Gastroesophageal sphincter (tissue), 4 donors: ENCODE results near the gene KLK8. TPM values are rescaled to one million over a fixed set of nuclear protein-coding genes. Genes with fewer than 3 reads are reported as not detected.
"Not testable (repeated sequence)": the region's sequence is repeated elsewhere in the genome, so short reads cannot be mapped to it uniquely, and the experiment has no call there.

Experiments
- ATAC-seq: fragments of 150-250 bp; one replicate; pipeline ENCODE4 v1.9.1; 2016; ENCODE audit warnings: mild to moderate bottlenecking, moderate library complexity
- H3K27ac ChIP-seq, 4 donors: fragments of 200-600 bp; sonication (generic) in 3 of 4; 1 replicate in 3 of 4; 2 replicates in 1 of 4; pipeline ENCODE4 v1.5.1; 2016 to 2019
- H3K27me3 ChIP-seq: fragments of 200-600 bp; sonication (generic); one replicate; pipeline ENCODE4 v1.5.1; 2019
- H3K36me3 ChIP-seq, 2 donors: fragments of 200-600 bp; sonication (generic); one replicate each; pipeline ENCODE4 v1.5.1; 2019; ENCODE audit warnings: control low read depth in 1 of 2
- H3K4me1 ChIP-seq, 3 donors: fragments of 200-600 bp; sonication (generic); 1 replicate in 2 of 3; 2 replicates in 1 of 3; pipeline ENCODE4 v1.5.1; 2016 to 2019; ENCODE audit warnings: control low read depth in 2 of 3
- H3K4me3 ChIP-seq, 2 donors: fragments of 200-600 bp; sonication (generic); one replicate each; pipeline ENCODE4 v1.5.1; 2019; ENCODE audit warnings: mild to moderate bottlenecking in 1 of 2, moderate library complexity in 1 of 2
- H3K9me3 ChIP-seq, 3 donors: fragments of 200-600 bp; sonication (generic); one replicate each; pipeline ENCODE4 v1.5.1; 2017 to 2019; ENCODE audit warnings: control low read depth in 2 of 3
- CTCF ChIP-seq, 4 experiments: fragments of 200-600 bp in 2 of 4; fragments of 450-650 bp in 2 of 4; sonication (generic) in 1 of 4; IDR thresholded peaks; one replicate each; pipeline ENCODE4 v1.5.1; 2017 to 2019; ENCODE audit warnings: antibody characterized with exemption in 4 of 4, mild to moderate bottlenecking in 2 of 4, moderate library complexity in 2 of 4
- EP300 ChIP-seq: sonication (generic); formaldehyde crosslinking; IDR thresholded peaks from one replicate; pipeline ENCODE4 v1.6.1; 2017; ENCODE audit warnings: antibody characterized with exemption, mild to moderate bottlenecking
- POLR2A ChIP-seq, 2 donors: fragments of 450-650 bp; IDR thresholded peaks; one replicate each; pipeline ENCODE4 v1.6.1; 2017; ENCODE audit warnings: antibody characterized with exemption in 2 of 2, mild to moderate bottlenecking in 2 of 2, moderate library complexity in 1 of 2
- POLR2AphosphoS5 ChIP-seq: sonication (generic); formaldehyde crosslinking; IDR thresholded peaks from one replicate; pipeline ENCODE4 v1.6.1; 2017; ENCODE audit warnings: antibody characterized with exemption
- WGBS, 2 donors: methylation state at CpG; one replicate each; pipeline ENCODE4 v1.1.5; 2018; ENCODE audit warnings: low coverage in 1 of 2; 5-methylcytosine and 5-hydroxymethylcytosine counted together
- total RNA-seq, 4 donors: library from RNA; depleted of rRNA; stranded (reverse); fragments of >200 nt; gene quantifications; one replicate each; pipeline ENCODE4 v1.1.0, GENCODE V29; 2016

The KLK8 gene
- total RNA-seq, 4 donors from 2014 or later = 2.3 to 4.6 TPM; not detected in 2

- H3K4me1 ChIP-seq = no peaks in the 10 kb centered on the region
- H3K27ac ChIP-seq = no peak overlapping the region
- peaks cover 92% of the 10 kb centered on the region for H3K27me3 ChIP-seq
- no peak for ATAC-seq
- H3K9me3 ChIP-seq = no peaks in the 10 kb centered on the region
- 38% methylated on average over 1 of the region's 9 CpGs; no CpG with 5 or more reads in 1 of the 2 donors for WGBS, 2 donors
- H3K4me3 ChIP-seq = no peak overlapping the region
- TF ChIP-seq CTCF (IDR thresholded peaks at IDR 0.05) = no peak
- no peak for TF ChIP-seq EP300
- no peak for TF ChIP-seq POLR2AphosphoS5
- TF ChIP-seq POLR2A (IDR thresholded peaks at IDR 0.05) = no peak
- no peaks in the 10 kb centered on the region for H3K36me3 ChIP-seq
Measured at GRCh38 chr19:50974702-50975556, 26.5 kb downstream of the KLK8 start.

GRCh38 chr19:50972795-50973376 is 28.5 kb downstream of the KLK8 start:
- 58 to 87% methylated on average over 3 to 5 of the region's 9 CpGs for WGBS, 2 donors
- Histone ChIP-seq H3K4me3 (no peak overlapping the region), H3K36me3 (no peaks in the 10 kb centered on the region), H3K27me3 (peaks cover 92% of the 10 kb centered on the region), H3K4me1 (no peaks in the 10 kb centered on the region), H3K27ac (no peak overlapping the region), H3K9me3 (no peaks in the 10 kb centered on the region)
- ATAC-seq = no peak
- TF ChIP-seq CTCF (IDR thresholded peaks at IDR 0.05) = no peak
- no peak for TF ChIP-seq POLR2AphosphoS5
- TF ChIP-seq EP300 = no peak

DNA sequence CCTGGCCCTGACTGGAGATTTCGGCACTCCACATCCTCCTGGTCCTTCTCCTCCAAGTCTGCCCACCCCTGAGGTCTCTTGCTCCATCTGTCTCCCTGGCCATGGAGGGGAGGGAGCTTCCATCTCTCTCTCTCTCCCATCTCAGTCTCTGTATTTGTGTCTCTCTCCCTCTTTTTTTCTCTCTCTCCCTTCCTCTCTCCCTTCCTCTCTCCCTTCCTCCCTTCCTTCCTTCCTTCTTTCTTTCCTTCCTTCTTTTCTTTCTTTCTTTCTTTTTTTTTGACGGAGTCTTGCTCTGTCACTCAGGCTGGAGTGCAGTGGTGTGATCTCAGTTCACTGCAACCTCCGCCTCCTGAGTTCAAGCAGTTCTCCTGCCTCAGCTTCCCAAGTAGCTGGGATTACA is 31.6 kb downstream of the KLK8 start:
- H3K4me1 ChIP-seq, H3K4me3 ChIP-seq, H3K27ac ChIP-seq, ATAC-seq, H3K36me3 ChIP-seq, H3K9me3 ChIP-seq: not testable (repeated sequence)
- H3K27me3 ChIP-seq = peaks cover 94% of the 10 kb centered on the region
- WGBS, 2 donors = 78% methylated on average over 2 of the region's 3 CpGs; no CpG with 5 or more reads in 1 of the 2 donors

- Histone ChIP-seq H3K4me3 (no peak within 1 kb of the TSS), H3K36me3 (no peaks in the 10 kb centered on the region), H3K27ac (no peak within 1 kb of the TSS), H3K9me3 (no peaks in the 10 kb centered on the region), H3K27me3 (peaks cover 95% of the 10 kb centered on the region), H3K4me1 (no peaks in the 10 kb centered on the region)
- 60 to 69% methylated on average over 7 to 10 of the region's 19 CpGs for WGBS, 2 donors
- no peak for ATAC-seq
- TF ChIP-seq POLR2AphosphoS5 = no peak
- TF ChIP-seq POLR2A (IDR thresholded peaks at IDR 0.05) = no peak
- TF ChIP-seq EP300 = no peak
- TF ChIP-seq CTCF (IDR thresholded peaks at IDR 0.05) = no peak
Measured at GRCh38 chr19:50969413-50969760, 32.0 kb downstream of the KLK8 start, which contains the start of gene KLK6. KLK6 (minus strand) TSS chr19:50969591; CDS start chr19:50968104, 1,487 bp downstream.

DNA sequence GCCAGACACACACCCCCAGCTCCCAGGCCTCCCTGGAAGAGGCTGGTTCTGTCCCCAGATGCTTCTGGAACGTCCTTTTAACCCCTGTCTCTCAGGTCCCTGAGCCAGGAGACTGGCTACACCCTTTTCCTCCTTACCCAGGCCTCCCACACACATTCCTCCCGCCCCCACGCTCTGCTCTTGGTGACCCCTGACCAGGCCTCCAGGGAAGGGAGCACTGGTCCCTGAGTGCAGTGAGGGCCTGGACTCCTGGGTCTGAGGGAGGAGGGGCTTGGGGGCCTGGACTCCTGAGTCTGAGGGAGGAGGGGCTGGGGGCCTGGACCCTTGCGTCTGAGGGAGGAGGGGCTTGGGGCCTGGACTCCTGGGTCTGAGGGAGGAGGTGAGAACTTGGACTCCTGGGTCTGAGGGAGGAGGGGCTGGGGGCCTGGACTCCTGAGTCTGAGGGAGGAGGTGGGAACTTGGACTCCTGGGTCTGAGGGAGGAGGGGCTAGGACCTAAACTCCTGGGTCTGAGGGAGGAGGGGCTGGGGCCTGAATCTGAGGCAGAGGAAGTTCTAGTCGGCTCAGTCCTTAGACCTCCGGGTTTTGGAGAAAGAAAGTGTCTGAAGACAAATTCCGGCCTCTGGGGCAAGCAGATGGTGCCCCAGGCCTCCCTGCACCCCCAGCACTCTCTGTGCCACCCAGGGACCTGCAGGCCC is 32.5 kb downstream of the KLK8 start:
- Histone ChIP-seq H3K27me3 (peaks cover 95% of the 10 kb centered on the region), H3K9me3 (no peaks in the 10 kb centered on the region), H3K36me3 (no peaks in the 10 kb centered on the region), H3K27ac (no peak overlapping the region), H3K4me1 (no peaks in the 10 kb centered on the region), H3K4me3 (no peak overlapping the region)
- 20% methylated on average over 1 of the region's 7 CpGs; no CpG with 5 or more reads in 1 of the 2 donors for WGBS, 2 donors
- no peak for TF ChIP-seq POLR2AphosphoS5
- no peak for TF ChIP-seq CTCF (IDR thresholded peaks at IDR 0.05)
- ATAC-seq = no peak
